Natural killer cell (primary cell): ENCODE results near the gene PHLDA2. TPM values are rescaled to one million over a fixed set of nuclear protein-coding genes. Genes with fewer than 3 reads are reported as not detected.

ENCODE experiments used
- ATAC-seq, 3 donors: fragments of 150-1000 bp in 2 of 3; fragments of 200-7000 bp in 1 of 3; cut with Tn5 transposase; 1 replicate in 1 of 3; 2 replicates in 2 of 3; pipeline ENCODE4 v1.10.0; 2021; ENCODE audit warnings: mild to moderate bottlenecking in 2 of 3, moderate library complexity in 2 of 3
- DNase-seq, 2 donors: peaks; one replicate each; pipeline versions ENCODE4 v3.0.0 to v3.0.0-alpha.2; 2013 to 2021; ENCODE audit warnings: mixed read lengths in 1 of 2
- H3K27ac ChIP-seq: one replicate; pipeline ENCODE4 v1.5.1; 2013; ENCODE audit warnings: mild to moderate bottlenecking, low read length
- H3K27me3 ChIP-seq: one replicate; pipeline ENCODE4 v1.6.1; 2013; ENCODE audit warnings: low read length; ENCODE audit not compliant: control insufficient read depth, insufficient read depth
- H3K36me3 ChIP-seq: one replicate; pipeline ENCODE4 v1.6.1; 2013; ENCODE audit warnings: low read length; ENCODE audit not compliant: control insufficient read depth, insufficient read depth
- H3K4me1 ChIP-seq: one replicate; pipeline ENCODE4 v1.6.1; 2013; ENCODE audit warnings: low read length; ENCODE audit not compliant: control insufficient read depth, insufficient read depth
- H3K4me3 ChIP-seq: one replicate; pipeline ENCODE4 v1.5.1; 2013; ENCODE audit warnings: low read length
- H3K9me3 ChIP-seq: one replicate; pipeline ENCODE4 v1.6.1; 2013; ENCODE audit warnings: low read length; ENCODE audit not compliant: control insufficient read depth, insufficient read depth
- H3K27ac Mint-ChIP-seq, 2 donors: one replicate each; pipeline ENCODE4 v1.8.0; 2022; ENCODE audit warnings: mild to moderate bottlenecking in 2 of 2, mixed read lengths in 2 of 2, moderate library complexity in 1 of 2
- H3K27me3 Mint-ChIP-seq, 2 donors: one replicate each; pipeline ENCODE4 v1.8.0; 2022; ENCODE audit warnings: low read depth in 2 of 2, mixed read lengths in 2 of 2
- H3K36me3 Mint-ChIP-seq: one replicate; pipeline ENCODE4 v1.8.0; 2022; ENCODE audit warnings: mixed read lengths
- H3K4me1 Mint-ChIP-seq, 2 donors: one replicate each; pipeline ENCODE4 v1.8.0; 2022; ENCODE audit warnings: mixed read lengths in 2 of 2
- H3K4me3 Mint-ChIP-seq: one replicate; pipeline ENCODE4 v1.8.0; 2022; ENCODE audit warnings: mild to moderate bottlenecking, moderate library complexity, mixed read lengths
- H3K9me3 Mint-ChIP-seq, 2 donors: one replicate each; pipeline ENCODE4 v1.8.0; 2022; ENCODE audit warnings: mixed read lengths in 2 of 2
- WGBS: methylation state at CpG from one replicate; pipeline ENCODE4 v1.1.7; 2013; ENCODE audit warnings: missing lambda C conversion rate; ENCODE audit not compliant: insufficient coverage; 5-methylcytosine and 5-hydroxymethylcytosine counted together
- intact Hi-C: fragments of 100-400 bp; cut with micrococcal nuclease; formaldehyde crosslinking; loops from one replicate; pipeline ENCODE4 v1.14.2; 2022
- total RNA-seq, 4 donors: library from RNA; stranded (reverse); fragments of 120-200 nt in 1 of 4; gene quantifications; one replicate each; pipeline versions ENCODE4 v1.2.3 to v1.2.4, GENCODE V29; 2013 to 2022
- TF ChIP-seq, protein P1 (sequence below): fragments of 200-600 bp; IDR thresholded peaks from one replicate; pipeline ENCODE4 v1.8.0; 2022; ENCODE audit warnings: antibody characterized with exemption

PHLDA2 gene
- total RNA-seq, 3 donors from 2014 or later (not counting 1 experiment from before 2014, with no cell fraction given) = 0.79 to 3.2 (median 2.2) TPM

DNA sequence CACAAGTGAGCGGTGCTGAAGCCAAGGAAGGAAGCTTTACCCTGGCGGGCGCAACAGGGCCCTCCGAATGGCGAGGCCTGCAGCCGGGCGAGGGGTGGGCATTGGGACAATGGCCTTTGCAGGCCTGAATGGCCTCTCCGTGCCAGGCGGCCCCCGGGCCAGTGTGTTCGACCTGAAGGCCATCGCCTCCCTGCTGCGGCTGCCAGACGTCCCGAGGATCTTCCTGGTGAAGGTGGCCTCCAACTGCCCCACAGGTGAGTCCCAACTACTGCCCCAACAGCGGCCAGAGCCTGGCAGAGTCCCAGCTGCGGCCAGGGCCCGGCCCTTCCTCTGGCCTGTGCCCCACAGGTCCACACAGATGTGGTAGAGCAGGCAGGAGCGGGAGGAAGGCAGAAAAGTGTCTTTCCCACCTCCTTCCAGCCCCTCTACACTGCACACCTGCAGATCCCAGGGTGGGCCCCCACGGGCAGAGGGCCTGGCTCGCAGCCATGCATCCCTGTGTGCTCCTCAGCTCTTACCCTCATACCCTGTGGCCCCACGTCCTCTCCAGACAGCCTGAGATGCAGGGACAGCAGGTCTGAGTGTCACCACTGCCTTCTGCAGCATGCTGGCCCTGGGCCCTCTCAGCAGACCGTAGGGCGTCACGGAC lies 11.3 kb downstream of the PHLDA2 start:
- Histone ChIP-seq H3K9me3 (no peaks in the 10 kb centered on the region), H3K4me3 (no peak overlapping the region), H3K4me1 (peaks cover 16% of the 10 kb centered on the region), H3K36me3 (no peaks in the 10 kb centered on the region), H3K27me3 (no peaks in the 10 kb centered on the region), H3K27ac (no peak overlapping the region)
- Mint-ChIP-seq H3K36me3 (no peaks in the 10 kb centered on the region), H3K4me3 (no peak overlapping the region), H3K27ac (no peak overlapping the region), H3K9me3 (no peaks in the 10 kb centered on the region), H3K27me3 (no peaks in the 10 kb centered on the region), H3K4me1 (peaks cover 9 to 10% of the 10 kb centered on the region in 2 donors)
- TF ChIP-seq, protein P1, sequence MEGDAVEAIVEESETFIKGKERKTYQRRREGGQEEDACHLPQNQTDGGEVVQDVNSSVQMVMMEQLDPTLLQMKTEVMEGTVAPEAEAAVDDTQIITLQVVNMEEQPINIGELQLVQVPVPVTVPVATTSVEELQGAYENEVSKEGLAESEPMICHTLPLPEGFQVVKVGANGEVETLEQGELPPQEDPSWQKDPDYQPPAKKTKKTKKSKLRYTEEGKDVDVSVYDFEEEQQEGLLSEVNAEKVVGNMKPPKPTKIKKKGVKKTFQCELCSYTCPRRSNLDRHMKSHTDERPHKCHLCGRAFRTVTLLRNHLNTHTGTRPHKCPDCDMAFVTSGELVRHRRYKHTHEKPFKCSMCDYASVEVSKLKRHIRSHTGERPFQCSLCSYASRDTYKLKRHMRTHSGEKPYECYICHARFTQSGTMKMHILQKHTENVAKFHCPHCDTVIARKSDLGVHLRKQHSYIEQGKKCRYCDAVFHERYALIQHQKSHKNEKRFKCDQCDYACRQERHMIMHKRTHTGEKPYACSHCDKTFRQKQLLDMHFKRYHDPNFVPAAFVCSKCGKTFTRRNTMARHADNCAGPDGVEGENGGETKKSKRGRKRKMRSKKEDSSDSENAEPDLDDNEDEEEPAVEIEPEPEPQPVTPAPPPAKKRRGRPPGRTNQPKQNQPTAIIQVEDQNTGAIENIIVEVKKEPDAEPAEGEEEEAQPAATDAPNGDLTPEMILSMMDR = no peak
- intact Hi-C loops = no loop called here
- ATAC-seq (no peak), DNase-seq (no peak)
- WGBS = 84% methylated on average over 25 of the region's 25 CpGs

DNA sequence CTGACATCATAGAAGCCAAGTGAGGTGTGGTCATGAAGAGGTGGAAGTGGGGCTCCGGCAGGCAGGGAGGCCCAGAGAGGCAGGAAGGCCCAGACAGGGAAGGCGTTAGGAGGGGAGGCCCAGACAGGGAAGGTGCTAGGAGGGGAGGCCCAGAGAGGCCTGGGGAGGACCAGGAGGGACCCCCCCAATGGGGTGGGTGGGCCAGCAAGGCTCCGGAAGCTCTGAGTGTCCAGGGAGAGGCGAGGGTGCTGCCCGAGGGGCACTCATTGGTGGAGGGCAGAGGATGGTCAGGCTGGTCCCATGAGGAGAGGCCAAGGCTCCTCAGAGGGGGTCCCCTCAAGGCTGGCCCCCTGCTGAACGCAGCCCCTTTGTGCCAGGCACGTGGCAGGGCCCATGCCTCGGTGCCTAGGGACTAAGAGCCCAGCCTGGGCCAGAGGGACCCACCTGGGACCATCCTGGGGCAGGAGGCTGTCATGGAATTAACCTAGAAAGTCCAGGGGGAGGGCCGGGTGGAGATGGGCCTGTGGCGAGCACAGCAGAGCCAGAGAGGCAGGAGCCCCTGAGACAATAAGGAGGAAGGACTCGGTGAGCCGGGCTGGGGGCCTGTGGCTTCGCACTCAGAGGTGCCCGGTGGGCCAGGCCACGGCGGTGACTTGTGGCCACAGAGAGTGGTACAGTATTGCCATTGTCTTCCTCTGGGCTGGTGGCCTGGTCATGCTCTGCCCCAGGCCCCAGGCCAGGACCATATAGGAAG lies 12.2 kb downstream of the PHLDA2 start:
- H3K4me3 ChIP-seq = no peak overlapping the region
- peaks cover 9 to 10% of the 10 kb centered on the region in 2 donors for H3K4me1 Mint-ChIP-seq
- H3K4me3 Mint-ChIP-seq = no peak overlapping the region
- peaks cover 16% of the 10 kb centered on the region for H3K4me1 ChIP-seq
- no peaks in the 10 kb centered on the region for H3K27me3 ChIP-seq
- no peaks in the 10 kb centered on the region for H3K36me3 Mint-ChIP-seq
- H3K27ac Mint-ChIP-seq = no peak overlapping the region
- no peaks in the 10 kb centered on the region for H3K9me3 Mint-ChIP-seq
- intact Hi-C loops = no loop called here
- no peaks in the 10 kb centered on the region for H3K9me3 ChIP-seq
- no peak for DNase-seq
- H3K27ac ChIP-seq = no peak overlapping the region
- TF ChIP-seq, protein P1 = no peak
- ATAC-seq = no peak
- no peaks in the 10 kb centered on the region for H3K27me3 Mint-ChIP-seq
- no peaks in the 10 kb centered on the region for H3K36me3 ChIP-seq
- WGBS = 84% methylated on average over 16 of the region's 16 CpGs

DNA sequence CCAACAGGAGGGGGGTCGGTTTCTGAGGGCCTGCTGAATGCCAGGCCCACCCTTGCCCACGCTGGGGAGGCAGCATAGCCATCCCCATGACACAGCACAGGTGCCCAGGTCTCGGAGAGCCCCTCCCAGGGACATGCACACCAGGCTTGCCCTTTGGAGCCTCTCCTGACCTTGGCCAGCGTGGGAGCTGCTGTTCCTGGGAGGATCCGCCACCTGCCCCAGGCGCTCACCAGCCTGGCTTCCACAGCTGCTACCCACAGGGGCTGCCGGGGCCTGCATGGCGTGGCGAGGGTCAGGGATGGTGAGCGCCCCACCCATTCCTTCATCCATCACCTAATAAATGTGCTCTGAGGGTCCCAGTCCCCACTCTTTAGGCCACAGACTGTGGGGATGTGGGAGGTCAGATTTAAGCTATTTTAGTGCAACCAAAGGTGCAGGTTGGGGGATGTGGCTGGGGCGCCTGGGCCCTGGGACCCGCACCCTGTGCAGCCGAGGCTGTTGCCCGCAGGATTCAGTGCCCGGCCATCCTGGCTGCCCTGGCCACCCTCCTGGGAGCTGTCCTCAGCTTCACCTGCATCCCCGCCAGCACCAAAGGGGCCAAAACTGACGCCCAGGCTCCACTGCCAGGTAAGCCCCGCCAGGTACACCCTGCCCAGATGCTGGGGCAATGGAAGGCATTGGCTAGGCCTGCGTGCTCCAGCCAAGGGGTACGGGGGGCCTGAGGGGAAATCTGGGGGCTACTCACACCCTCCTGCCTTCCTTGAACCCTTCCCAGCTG lies 12.9 kb downstream of the PHLDA2 start:
- Mint-ChIP-seq H3K27ac (no peak overlapping the region), H3K4me3 (no peak overlapping the region), H3K36me3 (no peaks in the 10 kb centered on the region), H3K4me1 (peaks cover 10 to 13% of the 10 kb centered on the region in 2 donors), H3K27me3 (no peaks in the 10 kb centered on the region), H3K9me3 (no peaks in the 10 kb centered on the region)
- no peak overlapping the region for H3K27ac ChIP-seq
- H3K4me1 ChIP-seq = peaks cover 16% of the 10 kb centered on the region
- DNase-seq (no peak), ATAC-seq (no peak)
- H3K36me3 ChIP-seq = no peaks in the 10 kb centered on the region
- H3K27me3 ChIP-seq = no peaks in the 10 kb centered on the region
- H3K4me3 ChIP-seq = no peak overlapping the region
- intact Hi-C loops = no loop called here
- TF ChIP-seq, protein P1 = no peak
- whole genome bisulfite sequencing = 94% methylated on average over 17 of the region's 20 CpGs
- H3K9me3 ChIP-seq = no peaks in the 10 kb centered on the region
